ENCODE data around the gene PHLDA3. TPM values are rescaled to one million over a fixed set of nuclear protein-coding genes. Genes with fewer than 3 reads are reported as not detected.
A peak's percentile ranks its signal among the peaks of the same experiment; 100 is the strongest.

PHLDA3 gene
- total and polyA plus RNA-seq, 2 of the 13 experiments (the other 11 are each of a cell fraction or from before 2014, with no cell fraction given), result 16.7 to 33.6 TPM

DNA sequence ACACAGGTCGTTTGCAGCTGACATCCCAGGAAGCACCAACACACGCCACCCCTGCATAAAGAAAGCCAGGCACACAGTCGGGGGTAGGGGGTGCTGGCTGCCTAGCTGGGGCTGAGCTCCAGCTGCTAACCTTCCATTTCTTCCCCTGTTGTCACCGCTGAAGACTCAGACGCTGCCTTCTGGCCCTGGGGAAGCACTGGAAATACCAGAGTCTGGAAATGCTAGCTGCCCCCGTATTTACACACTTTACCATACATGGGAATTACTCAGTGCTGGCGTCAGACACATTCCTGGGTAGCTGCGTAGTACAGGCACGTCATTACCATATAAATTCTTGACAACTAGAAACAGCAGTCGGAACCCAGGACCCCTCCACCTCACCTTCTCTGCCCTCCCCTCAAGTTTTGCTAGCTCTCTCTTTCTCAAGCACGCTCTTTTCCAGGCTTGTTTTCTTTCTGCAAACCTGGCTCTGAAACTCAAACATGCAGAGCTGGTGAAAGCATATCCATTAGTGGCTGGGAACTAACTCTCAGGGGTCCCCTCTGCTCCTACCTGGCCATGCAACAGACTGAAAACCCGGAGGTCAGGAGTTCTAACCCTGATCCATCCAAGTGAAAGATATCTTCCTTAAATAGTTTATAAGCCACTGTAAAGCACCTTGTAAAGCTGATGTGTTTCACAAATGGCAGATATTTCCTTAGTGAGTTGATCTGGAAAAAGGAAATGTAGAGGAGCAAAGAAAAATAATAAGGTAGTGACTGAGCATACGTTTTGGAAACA lies 34.6 kb upstream of the PHLDA3 start:
- intact Hi-C loops (cut with micrococcal nuclease; ENCODE audit: unreplicated experiment), result no loop called here
- FAIRE-seq (no peak), ATAC-seq (peak; percentile 42), DNase-seq (ENCODE audit: low spot score) (peak; percentile 85)
- POLR2A ChIA-PET, result interaction anchor here (0.7 to 3.2 kb wide), 7 partner anchors 9 to 35 kb away, joined by 3 to 17 read pairs (median 8); partner anchors contain the start of gene PHLDA3
- no peaks in the 10 kb centered on the region for H3K9me3 ChIP-seq (ENCODE audit: low read length)
- no peaks in the 10 kb centered on the region; a peak in 1 of 5 replicates for H3K27me3 ChIP-seq (ENCODE audit: control insufficient read depth in 1 of 2, insufficient read depth in 2 of 2, low read length in 2 of 2)
- no peaks in the 10 kb centered on the region for H3K36me3 ChIP-seq (replicated peaks in 1 of 2; ENCODE audit: control insufficient read depth in 1 of 2, insufficient read depth in 2 of 2, low read length in 2 of 2)
- H3K4me1 ChIP-seq (ENCODE audit: insufficient read depth, low read length), result peaks cover 84% of the 10 kb centered on the region
- H3K27ac ChIP-seq (ENCODE audit: extremely low read length, insufficient read depth, low read length), result peak overlapping the region; percentile 60
- H4K20me1 ChIP-seq (ENCODE audit: insufficient read depth, low read length), result no peaks in the 10 kb centered on the region
- H3K4me2 ChIP-seq (ENCODE audit: low read depth, low read length), result peak overlapping the region; percentile 62
- WGBS (ENCODE audit: low lambda C conversion rate), result 26% methylated on average over 13 of the region's 13 CpGs
- no peak overlapping the region for H2AFZ ChIP-seq (ENCODE audit: low read length)
- CTCF ChIA-PET (ENCODE audit: low intra/inter-chr PET ratio, low total read pairs), result interaction anchor here (1.6 kb wide), 1 partner anchor 9 kb away, joined by 7 read pairs; no protein-coding TSS in a partner anchor
- no peaks in the 10 kb centered on the region for H3K79me2 ChIP-seq (ENCODE audit: insufficient read depth, low read length)
- H3K9ac ChIP-seq (ENCODE audit: insufficient read depth, low read depth, low read length), result peak overlapping the region; percentile 51
- peak overlapping the region in 1 of 3 experiments; percentile 24; a peak in 1 of 6 replicates for H3K4me3 ChIP-seq (replicated peaks in 1 of 3; ENCODE audit: insufficient read depth in 1 of 3, low read depth in 2 of 3, low read length in 3 of 3)
- in situ Hi-C loops (cut with HindIII; ENCODE audit: extremely low pct_ligation_motif_present, low pct_unique_long_range_greater_than_20kb), result no loop called here
- BruUV-seq (replicated peaks), result TSS peak; percentile 85
- TF ChIP-seq ZBTB20 (CRISPR knock-in tag; IDR thresholded peaks at IDR 0.05; ENCODE audit: borderline replicate concordance, low read depth), result peak; percentile 37; the same call in 1 of the 2 replicates
- no peak for TF ChIP-seq MAFG (CRISPR knock-in tag; IDR thresholded peaks at IDR 0.05)
- no peak for TF ChIP-seq SAFB2 (CRISPR knock-in tag; IDR thresholded peaks at IDR 0.05; ENCODE audit: borderline replicate concordance, low read depth)
- peak; percentile 66 for TF ChIP-seq FOXA3 (CRISPR knock-in tag; IDR thresholded peaks at IDR 0.05)
- peak; percentile 79 for TF ChIP-seq TEAD3 (CRISPR knock-in tag; optimal IDR thresholded peaks at IDR 0.05; ENCODE audit: borderline replicate concordance)
- TF ChIP-seq ZNF17 (CRISPR knock-in tag; IDR thresholded peaks at IDR 0.05), result no peak
- TF ChIP-seq, protein P1, sequence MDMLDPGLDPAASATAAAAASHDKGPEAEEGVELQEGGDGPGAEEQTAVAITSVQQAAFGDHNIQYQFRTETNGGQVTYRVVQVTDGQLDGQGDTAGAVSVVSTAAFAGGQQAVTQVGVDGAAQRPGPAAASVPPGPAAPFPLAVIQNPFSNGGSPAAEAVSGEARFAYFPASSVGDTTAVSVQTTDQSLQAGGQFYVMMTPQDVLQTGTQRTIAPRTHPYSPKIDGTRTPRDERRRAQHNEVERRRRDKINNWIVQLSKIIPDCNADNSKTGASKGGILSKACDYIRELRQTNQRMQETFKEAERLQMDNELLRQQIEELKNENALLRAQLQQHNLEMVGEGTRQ (IDR thresholded peaks at IDR 0.05; ENCODE audit: low read depth, low read length), result no peak
- TF ChIP-seq, protein P1 (CRISPR knock-in tag; IDR thresholded peaks at IDR 0.05; ENCODE audit: borderline replicate concordance), result peak; percentile 27; the same call in 1 of the 2 replicates
- TF ChIP-seq NRL (CRISPR knock-in tag; IDR thresholded peaks at IDR 0.05; ENCODE audit: borderline replicate concordance), result no peak
- no peak for TF ChIP-seq KDM1A (CRISPR knock-in tag; IDR thresholded peaks at IDR 0.05)
- TF ChIP-seq ZBTB21 (CRISPR knock-in tag; IDR thresholded peaks at IDR 0.05), result peak; percentile 80
- peak; percentile 32; the same call in 1 of the 2 replicates for TF ChIP-seq HOXA3 (CRISPR knock-in tag; IDR thresholded peaks at IDR 0.05)
- TF ChIP-seq, protein P2, sequence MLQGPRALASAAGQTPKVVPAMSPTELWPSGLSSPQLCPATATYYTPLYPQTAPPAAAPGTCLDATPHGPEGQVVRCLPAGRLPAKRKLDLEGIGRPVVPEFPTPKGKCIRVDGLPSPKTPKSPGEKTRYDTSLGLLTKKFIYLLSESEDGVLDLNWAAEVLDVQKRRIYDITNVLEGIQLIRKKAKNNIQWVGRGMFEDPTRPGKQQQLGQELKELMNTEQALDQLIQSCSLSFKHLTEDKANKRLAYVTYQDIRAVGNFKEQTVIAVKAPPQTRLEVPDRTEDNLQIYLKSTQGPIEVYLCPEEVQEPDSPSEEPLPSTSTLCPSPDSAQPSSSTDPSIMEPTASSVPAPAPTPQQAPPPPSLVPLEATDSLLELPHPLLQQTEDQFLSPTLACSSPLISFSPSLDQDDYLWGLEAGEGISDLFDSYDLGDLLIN (CRISPR knock-in tag; IDR thresholded peaks at IDR 0.05; ENCODE audit: borderline replicate concordance), result no peak
- peak; percentile 40; the same call in 1 of the 2 replicates for TF ChIP-seq FOSL2 (CRISPR knock-in tag; IDR thresholded peaks at IDR 0.05)
- TF ChIP-seq, protein P3, sequence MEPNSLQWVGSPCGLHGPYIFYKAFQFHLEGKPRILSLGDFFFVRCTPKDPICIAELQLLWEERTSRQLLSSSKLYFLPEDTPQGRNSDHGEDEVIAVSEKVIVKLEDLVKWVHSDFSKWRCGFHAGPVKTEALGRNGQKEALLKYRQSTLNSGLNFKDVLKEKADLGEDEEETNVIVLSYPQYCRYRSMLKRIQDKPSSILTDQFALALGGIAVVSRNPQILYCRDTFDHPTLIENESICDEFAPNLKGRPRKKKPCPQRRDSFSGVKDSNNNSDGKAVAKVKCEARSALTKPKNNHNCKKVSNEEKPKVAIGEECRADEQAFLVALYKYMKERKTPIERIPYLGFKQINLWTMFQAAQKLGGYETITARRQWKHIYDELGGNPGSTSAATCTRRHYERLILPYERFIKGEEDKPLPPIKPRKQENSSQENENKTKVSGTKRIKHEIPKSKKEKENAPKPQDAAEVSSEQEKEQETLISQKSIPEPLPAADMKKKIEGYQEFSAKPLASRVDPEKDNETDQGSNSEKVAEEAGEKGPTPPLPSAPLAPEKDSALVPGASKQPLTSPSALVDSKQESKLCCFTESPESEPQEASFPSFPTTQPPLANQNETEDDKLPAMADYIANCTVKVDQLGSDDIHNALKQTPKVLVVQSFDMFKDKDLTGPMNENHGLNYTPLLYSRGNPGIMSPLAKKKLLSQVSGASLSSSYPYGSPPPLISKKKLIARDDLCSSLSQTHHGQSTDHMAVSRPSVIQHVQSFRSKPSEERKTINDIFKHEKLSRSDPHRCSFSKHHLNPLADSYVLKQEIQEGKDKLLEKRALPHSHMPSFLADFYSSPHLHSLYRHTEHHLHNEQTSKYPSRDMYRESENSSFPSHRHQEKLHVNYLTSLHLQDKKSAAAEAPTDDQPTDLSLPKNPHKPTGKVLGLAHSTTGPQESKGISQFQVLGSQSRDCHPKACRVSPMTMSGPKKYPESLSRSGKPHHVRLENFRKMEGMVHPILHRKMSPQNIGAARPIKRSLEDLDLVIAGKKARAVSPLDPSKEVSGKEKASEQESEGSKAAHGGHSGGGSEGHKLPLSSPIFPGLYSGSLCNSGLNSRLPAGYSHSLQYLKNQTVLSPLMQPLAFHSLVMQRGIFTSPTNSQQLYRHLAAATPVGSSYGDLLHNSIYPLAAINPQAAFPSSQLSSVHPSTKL (CRISPR knock-in tag; IDR thresholded peaks at IDR 0.05), result 0 out of 2 replicates have a peak, but pooled peaks have one; percentile 9
- no peak for TF ChIP-seq PHF8 (CRISPR knock-in tag; IDR thresholded peaks at IDR 0.05)
- peak; percentile 24; the same call in 1 of the 2 replicates for TF ChIP-seq FOXK1 (CRISPR knock-in tag; IDR thresholded peaks at IDR 0.05; ENCODE audit: borderline replicate concordance, low read depth)
